IPS DF 19.7 (cell line): ENCODE measurements around the gene LDLRAD3.
"Not testable (repeated sequence)": the region's sequence is repeated elsewhere in the genome, so short reads cannot be mapped to it uniquely, and the experiment has no call there.

Experiments used
- DNase-seq: peaks from one replicate; pipeline ENCODE4 v3.0.0-alpha.2; 2013; ENCODE audit warnings: low read depth, low spot score

Gene LDLRAD3, protein sequence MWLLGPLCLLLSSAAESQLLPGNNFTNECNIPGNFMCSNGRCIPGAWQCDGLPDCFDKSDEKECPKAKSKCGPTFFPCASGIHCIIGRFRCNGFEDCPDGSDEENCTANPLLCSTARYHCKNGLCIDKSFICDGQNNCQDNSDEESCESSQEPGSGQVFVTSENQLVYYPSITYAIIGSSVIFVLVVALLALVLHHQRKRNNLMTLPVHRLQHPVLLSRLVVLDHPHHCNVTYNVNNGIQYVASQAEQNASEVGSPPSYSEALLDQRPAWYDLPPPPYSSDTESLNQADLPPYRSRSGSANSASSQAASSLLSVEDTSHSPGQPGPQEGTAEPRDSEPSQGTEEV

GRCh38 chr11:35943713-35944502 lies at the start of gene LDLRAD3:
TSS of gene LDLRAD3 (plus strand) at chr11:35944062. CDS start at chr11:35944099, 37 bp downstream.
- no peak for DNase-seq

- no peak for DNase-seq
These were observed 46.8 kb upstream of the LDLRAD3 start for GRCh38 chr11:35897019-35897418.

DNA sequence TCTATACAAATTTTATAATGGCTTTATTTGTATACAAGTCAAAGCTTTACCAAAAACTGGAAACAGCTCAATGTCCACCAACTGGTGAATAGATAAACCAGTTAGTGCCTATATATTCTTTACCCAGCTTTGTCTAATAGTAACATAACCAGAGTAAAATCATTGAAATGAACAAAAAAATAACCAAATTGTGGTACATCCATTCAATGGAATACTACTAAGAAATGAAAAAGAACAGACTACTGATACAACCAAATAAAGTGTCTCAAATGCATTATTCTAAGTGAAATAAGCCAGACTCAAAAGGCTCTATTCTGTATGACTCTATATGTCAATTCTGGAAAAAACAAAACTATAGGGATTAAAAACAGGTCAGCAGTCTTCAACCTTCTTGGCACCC lies 40.9 kb upstream of the LDLRAD3 start:
- no peak for DNase-seq

DNA sequence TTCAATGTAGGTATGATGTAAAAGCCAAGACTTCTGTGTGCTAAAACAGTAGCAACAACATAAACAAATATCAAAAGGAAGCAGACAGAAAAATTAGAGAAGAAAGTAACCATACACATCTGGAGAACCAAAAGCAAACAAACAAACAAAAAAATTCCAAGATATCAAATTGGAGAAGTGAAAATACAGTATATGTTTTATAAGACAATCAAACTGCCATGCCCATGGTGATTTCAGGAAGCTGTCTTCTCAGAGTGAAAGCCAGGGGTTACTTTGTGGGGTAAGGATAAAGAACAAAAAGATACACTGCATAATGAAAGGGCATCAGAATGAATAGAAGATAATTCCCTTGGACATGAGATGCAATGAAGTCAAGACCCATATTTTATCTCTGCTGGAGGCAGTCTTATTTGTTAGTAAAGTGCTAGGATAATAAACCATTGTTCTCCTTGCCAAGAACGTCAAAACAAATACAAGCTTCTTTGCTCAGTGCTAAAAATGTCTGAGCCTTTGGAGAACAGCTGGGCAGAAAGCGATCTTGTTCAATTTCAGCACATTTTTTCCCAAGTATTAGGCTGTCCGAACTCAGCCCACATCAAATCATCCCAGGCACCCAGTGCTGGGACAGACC lies 38.1 kb upstream of the LDLRAD3 start:
- DNase-seq, result no peak

- DNase-seq, result no peak
These were observed 37.6 kb upstream of the LDLRAD3 start for GRCh38 chr11:35906277-35906661.

DNA sequence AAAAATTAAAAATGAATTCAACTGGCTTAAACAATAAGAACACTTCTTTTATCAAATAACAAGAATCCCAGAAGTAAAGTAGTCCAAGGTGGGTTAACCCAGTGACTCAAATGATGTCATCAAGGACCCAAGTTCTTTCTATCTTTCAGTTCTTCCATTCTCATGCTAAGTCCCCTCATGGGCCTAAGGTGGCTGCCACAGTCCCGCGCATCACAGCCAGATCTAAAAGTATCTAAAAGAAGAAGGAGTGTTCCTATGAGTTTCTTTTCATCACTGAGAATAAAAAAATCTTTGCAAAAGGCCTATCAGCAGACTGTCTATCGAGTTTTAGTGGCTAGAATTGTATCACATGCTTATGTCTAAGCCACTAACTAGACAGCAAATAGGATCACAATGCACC lies 37.2 kb upstream of the LDLRAD3 start:
- no peak for DNase-seq

DNA sequence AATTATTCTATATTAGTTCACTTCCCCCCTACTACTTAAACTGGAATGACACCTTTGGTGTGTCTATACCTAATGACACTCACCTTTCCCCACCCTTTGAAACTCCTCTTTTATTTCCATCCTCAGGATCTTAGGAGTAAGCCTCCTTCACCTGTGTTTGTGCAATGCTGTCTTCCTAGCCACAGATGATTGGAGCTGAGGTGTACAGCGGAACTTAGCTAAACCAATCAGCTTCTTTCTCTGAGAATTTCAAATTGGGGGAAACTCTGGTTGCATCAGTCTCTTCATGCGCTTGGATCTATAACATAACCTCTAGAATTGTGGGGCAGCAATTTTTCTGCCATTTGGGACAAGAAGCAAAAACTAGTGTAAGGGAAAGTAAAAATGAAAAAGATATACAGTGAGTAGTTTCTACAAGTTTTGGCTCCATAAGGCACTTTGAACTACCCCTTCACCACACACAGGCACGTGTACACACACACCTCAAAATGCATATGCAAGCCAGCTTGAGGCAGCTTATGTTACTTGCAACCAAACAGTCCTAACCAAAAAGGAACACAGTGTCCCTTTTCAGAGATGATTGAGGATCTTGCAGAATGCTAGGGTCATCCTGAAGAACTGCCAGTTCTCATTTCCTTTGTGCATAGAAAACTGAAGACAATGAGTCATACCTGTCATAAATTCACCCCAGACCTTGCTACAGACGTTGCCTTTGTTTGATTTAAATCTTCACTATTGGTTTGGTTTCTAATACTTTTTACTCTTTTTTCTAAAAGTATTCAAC lies 36.0 kb upstream of the LDLRAD3 start:
- DNase-seq, result no peak

DNA sequence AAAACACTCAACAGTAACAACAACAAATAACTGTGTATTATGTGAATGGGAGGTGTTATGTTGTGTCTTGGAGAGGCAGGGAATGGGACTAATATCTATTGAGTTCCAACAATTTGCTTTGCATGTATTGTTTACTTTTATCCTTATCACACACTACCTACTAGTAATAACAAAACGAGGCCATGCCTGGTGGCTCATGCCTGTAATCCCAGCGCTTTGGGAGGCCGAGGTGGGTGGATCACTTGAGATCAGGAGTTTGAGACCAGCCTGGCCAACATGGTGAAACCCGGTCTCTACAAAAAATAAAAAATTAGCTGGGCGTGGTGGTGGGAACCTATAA lies 35.5 kb upstream of the LDLRAD3 start:
- not testable (repeated sequence) for DNase-seq

DNA sequence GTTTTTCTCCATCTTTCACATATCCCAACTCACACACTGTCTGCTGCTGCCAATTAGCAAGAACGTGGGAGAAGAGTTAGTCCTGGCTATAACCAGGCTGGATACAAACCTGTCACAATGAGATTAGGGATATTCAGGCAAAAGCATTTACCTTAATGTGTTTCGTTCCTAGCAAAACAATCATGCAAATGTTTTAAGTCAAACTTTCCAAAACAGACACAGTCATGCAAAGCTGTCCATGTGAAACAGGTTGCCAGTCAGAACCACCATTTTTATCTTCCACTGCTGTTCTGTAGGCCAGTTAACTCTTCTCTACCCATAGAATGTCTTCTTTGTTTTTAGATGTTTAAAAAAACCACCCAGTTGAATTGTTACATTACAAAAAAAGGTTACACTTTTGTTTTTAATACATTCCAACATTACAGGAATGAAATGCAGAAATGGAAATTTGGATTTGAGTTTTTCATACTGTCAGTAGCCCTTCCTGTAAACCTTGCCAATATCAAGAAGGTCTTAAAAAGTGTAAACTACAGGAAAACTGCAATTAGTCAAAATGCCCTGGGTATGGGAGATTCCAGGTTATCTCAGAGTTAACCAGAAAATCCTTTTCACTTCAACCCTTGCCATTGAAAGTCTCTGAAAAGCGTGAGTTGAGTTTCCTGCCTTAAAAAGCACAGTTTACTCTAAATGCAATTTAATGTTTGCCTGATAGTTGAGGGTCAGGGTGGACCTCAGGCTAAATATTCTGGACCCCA lies 34.2 kb upstream of the LDLRAD3 start:
- no peak for DNase-seq

- no peak for DNase-seq
These were observed 32.8 kb upstream of the LDLRAD3 start for GRCh38 chr11:35911013-35911412.

- no peak for DNase-seq
These were observed 32.2 kb upstream of the LDLRAD3 start for GRCh38 chr11:35911616-35912165.

GRCh38 chr11:35912436-35912835 lies 31.4 kb upstream of the LDLRAD3 start:
- DNase-seq, result not testable (repeated sequence)

DNA sequence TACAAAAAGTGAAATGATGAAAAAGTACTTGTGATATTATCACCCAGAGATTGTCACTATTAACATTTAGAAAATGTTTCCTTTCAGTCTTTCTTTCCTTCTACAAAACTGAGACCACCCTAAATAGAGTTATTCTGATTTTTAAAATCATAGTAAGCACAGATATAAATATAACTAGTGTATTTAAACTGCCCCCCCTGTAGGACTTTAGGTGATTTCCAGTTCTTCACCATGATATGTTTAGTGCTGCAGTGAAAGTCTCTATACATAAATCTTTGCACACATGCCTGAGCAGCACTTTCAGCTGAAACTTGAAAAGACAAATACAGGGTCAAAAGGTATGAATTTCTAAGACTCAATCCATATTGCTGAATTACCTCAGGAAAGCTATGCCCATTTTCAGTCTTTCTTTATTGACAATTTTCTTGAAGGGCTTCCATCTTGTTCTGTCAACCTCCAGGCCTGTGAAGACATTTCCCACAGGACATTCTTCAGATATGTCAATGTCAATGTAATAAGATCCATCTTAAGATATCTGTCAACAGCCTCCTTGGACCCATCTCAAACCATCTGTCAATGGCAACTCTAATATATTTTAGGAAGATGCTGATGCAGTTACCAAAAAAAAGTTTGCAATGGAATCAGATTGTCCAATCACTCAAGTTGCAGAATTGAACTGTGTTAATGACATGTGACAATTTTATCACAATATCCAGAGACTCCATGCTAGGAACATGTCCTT lies 30.8 kb upstream of the LDLRAD3 start:
- no peak for DNase-seq

DNA sequence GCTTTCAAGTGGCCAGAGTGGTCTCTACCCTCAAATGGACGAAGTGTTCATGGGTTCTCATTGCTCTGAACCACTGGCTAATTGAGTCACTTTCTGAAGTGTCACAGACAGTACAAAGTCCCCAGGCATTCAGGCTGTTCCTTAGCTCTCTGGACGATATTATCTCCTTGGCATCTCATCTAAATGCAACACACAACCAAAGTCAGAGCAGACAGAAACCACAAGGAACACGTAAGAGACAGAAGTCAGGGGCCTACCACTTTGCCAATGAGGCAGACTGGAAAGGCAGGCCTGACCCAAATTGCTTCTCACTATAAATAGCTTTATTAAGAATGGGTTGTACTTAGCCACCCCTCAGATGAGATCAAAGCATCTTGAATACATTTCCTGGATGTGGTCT lies 29.0 kb upstream of the LDLRAD3 start:
- DNase-seq, result no peak

GRCh38 chr11:35916270-35916669 lies 27.6 kb upstream of the LDLRAD3 start:
- no peak for DNase-seq

- no peak for DNase-seq
These were observed 26.2 kb upstream of the LDLRAD3 start for GRCh38 chr11:35917676-35918075.

DNA sequence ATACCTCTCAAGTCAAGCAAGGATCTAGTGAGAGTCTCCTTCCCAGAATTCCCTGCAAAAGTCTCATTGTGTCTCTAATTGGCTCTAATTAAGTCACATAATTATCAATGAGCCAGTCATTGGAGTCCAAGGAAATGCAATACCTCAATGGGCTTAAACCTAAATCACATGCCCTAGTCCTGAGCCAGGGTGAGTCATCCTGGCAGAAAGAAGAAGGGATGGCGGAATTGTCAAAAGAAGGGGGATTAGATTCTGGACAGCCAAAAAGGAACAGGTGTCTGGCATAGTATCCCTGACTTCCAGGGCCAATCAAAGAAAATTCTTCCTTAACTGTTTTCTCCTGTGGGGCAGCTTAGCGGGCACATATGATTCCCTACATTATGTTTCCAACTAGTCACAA lies 25.1 kb upstream of the LDLRAD3 start:
- no peak for DNase-seq

- DNase-seq, result no peak
These were observed 24.6 kb upstream of the LDLRAD3 start for GRCh38 chr11:35919244-35919643.

GRCh38 chr11:35923452-35923851 lies 20.4 kb upstream of the LDLRAD3 start:
- no peak for DNase-seq

- DNase-seq, result no peak
These were observed 19.1 kb upstream of the LDLRAD3 start for GRCh38 chr11:35924811-35925210.
